CD4-positive, alpha-beta T cell (primary cell): Measurements from ENCODE around the gene SNX33. TPM values are rescaled to one million over a fixed set of nuclear protein-coding genes. Genes with fewer than 3 reads are reported as not detected.
A peak's percentile ranks its signal among the peaks of the same experiment; 100 is the strongest.

Source experiments
- ATAC-seq: fragments of 200-7000 bp; cut with Tn5 transposase; one replicate; pipeline ENCODE4 v1.10.0; 2022; ENCODE audit warnings: mild to moderate bottlenecking; ENCODE audit not compliant: poor library complexity
- CTCF ChIA-PET: fragments of 350-600 bp; sonication (Branson Sonifier 250); formaldehyde crosslinking; loops from one replicate; lab custom pipeline; 2021; ENCODE audit warnings: antibody characterized with exemption, inconsistent platforms; lab: Charles Lee
- POLR2A ChIA-PET: fragments of 350-600 bp; sonication (Branson Sonifier 250); formaldehyde crosslinking; loops from one replicate; lab custom pipeline; 2021; ENCODE audit warnings: antibody characterized with exemption, inconsistent platforms; lab: Charles Lee
- DNase-seq, 14 experiments: peaks; one replicate each; pipeline ENCODE4 v3.0.0-alpha.2; 2013 to 2020; ENCODE audit warnings: mixed read lengths in 2 of 14
- H3K27ac ChIP-seq, 2 donors: one replicate each; pipeline versions ENCODE4 v1.5.1 to v1.7.0; 2013; ENCODE audit warnings: low read length in 2 of 2, low read depth in 1 of 2, mild to moderate bottlenecking in 1 of 2
- H3K27me3 ChIP-seq, 2 experiments: 1 replicate in 1 of 2; 2 replicates in 1 of 2; pipeline versions ENCODE4 v1.6.1 to v1.7.0; 2013; ENCODE audit warnings: low read length in 2 of 2, control low read depth in 1 of 2, mild to moderate bottlenecking in 1 of 2, moderate library complexity in 1 of 2; ENCODE audit not compliant: insufficient read depth in 2 of 2, control insufficient read depth in 1 of 2
- H3K36me3 ChIP-seq: one replicate; pipeline ENCODE4 v1.6.1; 2013; ENCODE audit warnings: low read length, control low read depth; ENCODE audit not compliant: insufficient read depth
- H3K4me1 ChIP-seq: one replicate; pipeline ENCODE4 v1.6.1; 2013; ENCODE audit warnings: low read length, control low read depth; ENCODE audit not compliant: insufficient read depth
- H3K4me3 ChIP-seq: one replicate; pipeline ENCODE4 v1.5.1; 2013; ENCODE audit warnings: mild to moderate bottlenecking, low read length, moderate library complexity
- H3K9me3 ChIP-seq, 2 experiments: 1 replicate in 1 of 2; 2 replicates in 1 of 2; pipeline versions ENCODE4 v1.6.1 to v1.7.0; 2013; ENCODE audit warnings: low read length in 2 of 2, mild to moderate bottlenecking in 2 of 2, control low read depth in 1 of 2, moderate library complexity in 1 of 2; ENCODE audit not compliant: control insufficient read depth in 1 of 2, insufficient read depth in 1 of 2
- H3K27ac Mint-ChIP-seq: one replicate; pipeline ENCODE4 v1.8.0; 2020; ENCODE audit warnings: mixed read lengths
- H3K27me3 Mint-ChIP-seq: one replicate; pipeline ENCODE4 v1.8.0; 2021; ENCODE audit warnings: mixed read lengths
- H3K36me3 Mint-ChIP-seq: one replicate; pipeline ENCODE4 v1.8.0; 2021; ENCODE audit warnings: low read depth, mixed read lengths
- H3K4me1 Mint-ChIP-seq: one replicate; pipeline ENCODE4 v1.8.0; 2021; ENCODE audit warnings: low read depth, mixed read lengths
- H3K4me3 Mint-ChIP-seq: one replicate; pipeline ENCODE4 v1.8.0; 2020; ENCODE audit warnings: mild to moderate bottlenecking, mixed read lengths
- H3K9me3 Mint-ChIP-seq: one replicate; pipeline ENCODE4 v1.8.0; 2020; ENCODE audit warnings: mixed read lengths
- CTCF ChIP-seq: fragments of 200-600 bp; IDR thresholded peaks from one replicate; pipeline ENCODE4 v1.8.0; 2022; ENCODE audit warnings: antibody characterized with exemption, mild to moderate bottlenecking
- intact Hi-C, 2 experiments: fragments of 100-400 bp; cut with DNase I in 1 of 2; cut with micrococcal nuclease in 1 of 2; formaldehyde crosslinking; loops; one replicate each; pipeline versions ENCODE4 v1.15.1 to v1.9.0; 2023 to 2025; cut with DNase I, micrococcal nuclease
- total RNA-seq, 174 experiments: library from RNA in 2 of 174; stranded (reverse) in 2 of 174; gene quantifications; one replicate each; pipeline ENCODE4 v1.2.3 and lab custom pipeline; 2021 to 2026

The SNX33 gene
- total RNA-seq, 2 experiments from 2014 or later, result 0.59 to 0.82 TPM

- no peak overlapping the region for H3K27ac ChIP-seq
- H3K9me3 ChIP-seq, result no peaks in the 10 kb centered on the region
- Mint-ChIP-seq H3K36me3 (peaks cover 35% of the 10 kb centered on the region), H3K9me3 (no peaks in the 10 kb centered on the region), H3K4me1 (peaks cover 33% of the 10 kb centered on the region), H3K27ac (no peak overlapping the region), H3K27me3 (no peaks in the 10 kb centered on the region), H3K4me3 (no peak overlapping the region)
- H3K4me3 ChIP-seq, result no peak overlapping the region
- H3K27me3 ChIP-seq, result no peaks in the 10 kb centered on the region
- H3K36me3 ChIP-seq, result peaks cover 16% of the 10 kb centered on the region
- H3K4me1 ChIP-seq, result peaks cover 46% of the 10 kb centered on the region
- no peak for TF ChIP-seq CTCF
- ATAC-seq, result no peak
- ChIA-PET CTCF (interaction anchor here (0.7 to 1.5 kb wide), 2 partner anchors 15 to 127 kb away, joined by 3 to 4 read pairs; no protein-coding TSS in a partner anchor), POLR2A (interaction anchor here (6.3 kb wide), 1 partner anchor 10 kb away, joined by 231 read pairs; the partner anchor contains the start of gene SNUPN)
- DNase-seq, result no peak
- intact Hi-C loops, result no loop called here
Observed at GRCh38 chr15:75636026-75636425, 11.7 kb upstream of the SNX33 start.

- Histone ChIP-seq H3K4me3 (no peak overlapping the region), H3K36me3 (peaks cover 16% of the 10 kb centered on the region)
- ATAC-seq, result no peak
Observed at GRCh38 chr15:75637245-75638009, 10.3 kb upstream of the SNX33 start.

More at GRCh38 chr15:75637245-75638009, 10.3 kb upstream of the SNX33 start:
- Mint-ChIP-seq H3K27me3 (no peaks in the 10 kb centered on the region), H3K36me3 (peaks cover 35% of the 10 kb centered on the region), H3K9me3 (no peaks in the 10 kb centered on the region), H3K4me1 (peaks cover 35% of the 10 kb centered on the region), H3K27ac (peak overlapping the region; percentile 85), H3K4me3 (peak overlapping the region; percentile 54)
- Histone ChIP-seq H3K4me1 (peaks cover 56% of the 10 kb centered on the region), H3K27me3 (no peaks in the 10 kb centered on the region), H3K27ac (no peak overlapping the region), H3K9me3 (no peaks in the 10 kb centered on the region)
- ChIA-PET CTCF (interaction anchor here (1.0 to 3.5 kb wide), 4 partner anchors 10 to 270 kb away, joined by 3 to 18 read pairs (median 6); partner anchors contain the start of genes SNUPN and SNX33), POLR2A (interaction anchor here (0.6 to 6.3 kb wide), 6 partner anchors 10 to 269 kb away, joined by 3 to 294 read pairs (median 65); partner anchors contain the start of genes MAN2C1, SIN3A, SNUPN and SNX33)
- no peak for TF ChIP-seq CTCF
- DNase-seq, result no peak
- intact Hi-C loops, result loop anchor here in 1 of 2 experiments (2.0 kb wide), 1 partner anchor 181 kb away; no protein-coding TSS in a partner anchor
